Endothelial cell of umbilical vein (primary cell): ENCODE measurements around the gene FLACC1. TPM values are rescaled to one million over a fixed set of nuclear protein-coding genes. Genes with fewer than 3 reads are reported as not detected.

Experiments used
- BruUV-seq: library from RNA; stranded (reverse); fragments of 400-500 nt; replicated peaks from 2 replicates; lab custom pipeline; 2021; lab: Mats Ljungman, UMichigan
- CTCF ChIA-PET: fragments of 300-600, 350-600 bp; sonication (Branson Sonifier 250); formaldehyde crosslinking; loops from one replicate; lab custom pipeline; 2021; ENCODE audit warnings: antibody characterized with exemption, inconsistent platforms; lab: Charles Lee
- POLR2A ChIA-PET: fragments of 300-600, 350-600 bp; sonication (Branson Sonifier 250); formaldehyde crosslinking; loops from one replicate; lab custom pipeline; 2021; ENCODE audit warnings: antibody characterized with exemption, inconsistent platforms; lab: Charles Lee
- DNase-seq: peaks from one replicate; pipeline ENCODE4 v3.0.0-alpha.2; 2011; ENCODE audit warnings: low read depth, low spot score
- FAIRE-seq: peaks from 2 replicates; lab custom pipeline; 2011; peaks lifted over from hg19 to GRCh38; lab: Jason Lieb, UNC
- H2AFZ ChIP-seq: 2 replicates; pipeline ENCODE4 v1.6.0; 2012; ENCODE audit warnings: low read depth, low read length, control low read depth, inconsistent platforms
- H3K27ac ChIP-seq: 2 replicates; pipeline ENCODE4 v1.5.1; 2011; ENCODE audit warnings: low read depth, mild to moderate bottlenecking, control low read depth, low read length, moderate library complexity; ENCODE audit not compliant: insufficient read depth
- H3K27me3 ChIP-seq, 2 experiments: 2 replicates each; pipeline versions ENCODE4 v1.6.0 to v1.6.1; 2011; ENCODE audit warnings: low read length in 2 of 2, mixed read lengths in 1 of 2; ENCODE audit not compliant: control insufficient read depth in 2 of 2, insufficient read depth in 2 of 2
- H3K36me3 ChIP-seq, 2 experiments: 2 replicates in 1 of 2; 3 replicates in 1 of 2; pipeline ENCODE4 v1.5.1; 2011; ENCODE audit warnings: low read length in 2 of 2, mild to moderate bottlenecking in 1 of 2, moderate library complexity in 1 of 2; ENCODE audit not compliant: control insufficient read depth in 2 of 2, insufficient read depth in 2 of 2; ENCODE audit errors: extremely low read depth in 1 of 2
- H3K4me1 ChIP-seq: 3 replicates; pipeline ENCODE4 v1.5.1; 2011; ENCODE audit warnings: mild to moderate bottlenecking, low read length; ENCODE audit not compliant: control insufficient read depth, insufficient read depth; ENCODE audit errors: extremely low read depth
- H3K4me2 ChIP-seq: 2 replicates; pipeline ENCODE4 v1.6.1; 2011; ENCODE audit warnings: low read length, control low read depth, mixed read lengths; ENCODE audit not compliant: insufficient read depth
- H3K4me3 ChIP-seq, 3 experiments: fragments of 200-600 bp in 1 of 3; sonication (generic), shearing (Covaris generic) in 1 of 3; replicated peaks in 1 of 3; 2 replicates each; pipeline ENCODE4 v1.5.1; 2011 to 2016; ENCODE audit warnings: control low read depth in 3 of 3, low read length in 3 of 3, mild to moderate bottlenecking in 2 of 3, inconsistent platforms in 1 of 3, low read depth in 1 of 3, moderate library complexity in 1 of 3; ENCODE audit not compliant: insufficient read depth in 1 of 3
- H3K79me2 ChIP-seq: 2 replicates; pipeline ENCODE4 v1.6.0; 2012; ENCODE audit warnings: low read length, inconsistent platforms; ENCODE audit not compliant: control insufficient read depth, insufficient read depth
- H3K9ac ChIP-seq: replicated peaks from 2 replicates; pipeline ENCODE3; 2011; ENCODE audit warnings: low read length, control low read depth; ENCODE audit not compliant: insufficient read depth; ENCODE audit errors: extremely low read depth
- H3K9me1 ChIP-seq: replicated peaks from 3 replicates; pipeline ENCODE4 v1.6.0; 2011; ENCODE audit warnings: mild to moderate bottlenecking, low read length; ENCODE audit not compliant: control insufficient read depth, insufficient read depth; ENCODE audit errors: extremely low read depth
- H3K9me3 ChIP-seq: replicated peaks from 2 replicates; pipeline ENCODE4 v1.5.1; 2012; ENCODE audit warnings: low read length, inconsistent platforms; ENCODE audit not compliant: control insufficient read depth, insufficient read depth
- H4K20me1 ChIP-seq: replicated peaks from 2 replicates; pipeline ENCODE3; 2011; ENCODE audit warnings: mild to moderate bottlenecking, low read length; ENCODE audit not compliant: control insufficient read depth, insufficient read depth; ENCODE audit errors: extremely low read depth
- EZH2 ChIP-seq: IDR thresholded peaks from 2 replicates; pipeline ENCODE4 v1.6.1; 2012; ENCODE audit warnings: borderline replicate concordance, low read depth, mild to moderate bottlenecking, moderate library complexity, low read length, inconsistent platforms; ENCODE audit not compliant: severe bottlenecking
- FOS ChIP-seq: IDR thresholded peaks from 2 replicates; pipeline ENCODE4 v1.6.1; 2011; ENCODE audit warnings: mild to moderate bottlenecking, low read length, moderate library complexity, borderline replicate concordance; ENCODE audit not compliant: insufficient read depth
- GATA2 ChIP-seq: IDR thresholded peaks from 2 replicates; pipeline ENCODE4 v1.7.0; 2011; ENCODE audit warnings: low read depth, mild to moderate bottlenecking, moderate library complexity, mixed read lengths, low read length; ENCODE audit not compliant: insufficient read length, insufficient read depth
- JUN ChIP-seq: IDR thresholded peaks from 2 replicates; pipeline ENCODE4 v1.6.1; 2011; ENCODE audit warnings: borderline replicate concordance, low read depth; ENCODE audit not compliant: insufficient read length, insufficient read depth
- MYC ChIP-seq: IDR thresholded peaks from one replicate; pipeline ENCODE4 v1.6.1; 2011; ENCODE audit warnings: mild to moderate bottlenecking, low read depth, low read length
- POLR2A ChIP-seq: IDR thresholded peaks from 2 replicates; pipeline ENCODE4 v1.6.1; 2012; ENCODE audit warnings: low read depth, mild to moderate bottlenecking, control low read depth, low read length
- POLR2AphosphoS5 ChIP-seq: IDR thresholded peaks from 2 replicates; pipeline ENCODE4 v1.6.1; 2012; ENCODE audit warnings: low read depth, mild to moderate bottlenecking, control low read depth, low read length, moderate library complexity; ENCODE audit not compliant: insufficient read depth
- dilution Hi-C: fragments of 300-500 bp; cut with MboI; formaldehyde crosslinking; loops from one replicate; pipeline ENCODE4 v1.15.0; 2019; ENCODE audit warnings: low sequenced_read_pairs; ENCODE audit not compliant: extremely low pct_ligation_motif_present
- intact Hi-C: fragments of 100-400 bp; cut with micrococcal nuclease; formaldehyde crosslinking; loops from one replicate; pipeline ENCODE4 v1.10.0; 2022
- polyA plus RNA-seq, 4 experiments: library from polyadenylated mRNA; depleted of rRNA in 3 of 4; stranded (reverse) in 3 of 4; unstranded in 1 of 4; fragments of >200 nt; gene quantifications; 2 replicates each; pipeline versions ENCODE4 v1.2.1 to v1.2.3, GENCODE V29; 2011 to 2012; ENCODE audit warnings: missing spikeins in 1 of 4
- total RNA-seq: library from RNA; stranded (reverse); gene quantifications from 2 replicates; pipeline ENCODE4 v1.2.3, GENCODE V29; 2021
- TF ChIP-seq, protein P1 (sequence below): IDR thresholded peaks from 2 replicates; pipeline ENCODE4 v1.6.1; 2011; ENCODE audit not compliant: insufficient read depth, insufficient read length
- TF ChIP-seq, protein P2 (sequence below), 2 donors: IDR thresholded peaks; 1 replicate in 1 of 2; 2 replicates in 1 of 2; pipeline ENCODE4 v1.5.1; 2011; ENCODE audit warnings: low read length in 2 of 2, mild to moderate bottlenecking in 2 of 2, moderate library complexity in 2 of 2, control low read depth in 1 of 2, inconsistent platforms in 1 of 2, low read depth in 1 of 2; ENCODE audit not compliant: insufficient read depth in 1 of 2; ENCODE audit errors: extremely low read depth in 1 of 2

Gene FLACC1
- total and polyA plus RNA-seq, 2 donors (not counting 3 experiments of a cell fraction or from before 2014, with no cell fraction given) = 0.11 to 1.4 TPM

DNA sequence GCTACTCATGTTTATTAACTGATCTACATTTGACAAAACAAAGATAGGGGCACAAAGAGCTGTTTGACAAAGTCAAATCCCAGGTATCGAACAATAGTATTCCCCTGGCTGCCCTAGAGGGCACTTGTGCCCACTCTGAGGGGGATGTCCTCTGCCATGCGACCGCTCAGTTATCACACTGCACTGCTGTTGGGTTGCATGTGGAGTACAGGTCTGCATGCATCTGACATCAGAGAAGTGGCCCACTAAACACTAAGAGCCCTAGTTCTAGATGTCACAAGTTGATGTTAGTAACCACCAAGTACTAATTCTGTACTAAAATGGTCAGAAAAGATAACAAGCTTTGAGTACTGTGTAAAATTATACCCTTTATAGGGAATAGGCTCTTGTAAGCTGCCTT, 20.1 kb upstream of the FLACC1 start:
- no peaks in the 10 kb centered on the region for H3K27me3 ChIP-seq
- H3K4me2 ChIP-seq = no peak overlapping the region
- no peak for DNase-seq
- H3K9me1 ChIP-seq = no peaks in the 10 kb centered on the region
- POLR2A ChIA-PET = no interaction called here
- no peaks in the 10 kb centered on the region for H3K79me2 ChIP-seq
- H3K4me3 ChIP-seq = no peak overlapping the region
- FAIRE-seq = no peak
- CTCF ChIA-PET = interaction anchor here (0.7 to 2.1 kb wide), 3 partner anchors 13 to 74 kb away, joined by 3 to 11 read pairs (median 3); partner anchors contain the start of gene STRADB
- BruUV-seq = no TSS peak
- H3K36me3 ChIP-seq = peaks cover 4 to 6% of the 10 kb centered on the region in 2 experiments
- H4K20me1 ChIP-seq = no peaks in the 10 kb centered on the region
- no peak for TF ChIP-seq FOS
- TF ChIP-seq MYC = no peak
- no peak for TF ChIP-seq POLR2A
- TF ChIP-seq, protein P1, sequence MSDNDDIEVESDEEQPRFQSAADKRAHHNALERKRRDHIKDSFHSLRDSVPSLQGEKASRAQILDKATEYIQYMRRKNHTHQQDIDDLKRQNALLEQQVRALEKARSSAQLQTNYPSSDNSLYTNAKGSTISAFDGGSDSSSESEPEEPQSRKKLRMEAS = no peak
- no peak for TF ChIP-seq POLR2AphosphoS5
- no peak for TF ChIP-seq JUN
- TF ChIP-seq EZH2 = no peak
- TF ChIP-seq GATA2 = no peak
- TF ChIP-seq, protein P2, sequence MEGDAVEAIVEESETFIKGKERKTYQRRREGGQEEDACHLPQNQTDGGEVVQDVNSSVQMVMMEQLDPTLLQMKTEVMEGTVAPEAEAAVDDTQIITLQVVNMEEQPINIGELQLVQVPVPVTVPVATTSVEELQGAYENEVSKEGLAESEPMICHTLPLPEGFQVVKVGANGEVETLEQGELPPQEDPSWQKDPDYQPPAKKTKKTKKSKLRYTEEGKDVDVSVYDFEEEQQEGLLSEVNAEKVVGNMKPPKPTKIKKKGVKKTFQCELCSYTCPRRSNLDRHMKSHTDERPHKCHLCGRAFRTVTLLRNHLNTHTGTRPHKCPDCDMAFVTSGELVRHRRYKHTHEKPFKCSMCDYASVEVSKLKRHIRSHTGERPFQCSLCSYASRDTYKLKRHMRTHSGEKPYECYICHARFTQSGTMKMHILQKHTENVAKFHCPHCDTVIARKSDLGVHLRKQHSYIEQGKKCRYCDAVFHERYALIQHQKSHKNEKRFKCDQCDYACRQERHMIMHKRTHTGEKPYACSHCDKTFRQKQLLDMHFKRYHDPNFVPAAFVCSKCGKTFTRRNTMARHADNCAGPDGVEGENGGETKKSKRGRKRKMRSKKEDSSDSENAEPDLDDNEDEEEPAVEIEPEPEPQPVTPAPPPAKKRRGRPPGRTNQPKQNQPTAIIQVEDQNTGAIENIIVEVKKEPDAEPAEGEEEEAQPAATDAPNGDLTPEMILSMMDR (IDR thresholded peaks at IDR 0.05; ENCODE audit: extremely low read depth in 1 of 2, insufficient read depth in 1 of 2, low read depth in 1 of 2, low read length in 2 of 2) = no peak
- no peak overlapping the region for H3K9ac ChIP-seq
- no peak overlapping the region for H3K27ac ChIP-seq
- dilution Hi-C loops (no loop called here), intact Hi-C loops (no loop called here)
- no peak overlapping the region for H2AFZ ChIP-seq
- H3K4me1 ChIP-seq = no peaks in the 10 kb centered on the region
- H3K9me3 ChIP-seq = no peaks in the 10 kb centered on the region
